Vagina (tissue), 2 donors: ENCODE data around the gene FOXP2.

Source experiments
- POLR2A ChIP-seq, 2 donors: fragments of 450-650 bp; IDR thresholded peaks; one replicate each; pipeline ENCODE4 v1.6.1; 2017; ENCODE audit warnings: antibody characterized with exemption in 2 of 2, mild to moderate bottlenecking in 2 of 2, moderate library complexity in 2 of 2
- TF ChIP-seq, protein P1 (sequence below), 3 experiments: fragments of 450-650 bp in 2 of 3; fragments of 200-600 bp in 1 of 3; sonication (generic) in 1 of 3; IDR thresholded peaks; one replicate each; pipeline ENCODE4 v1.5.1; 2017 to 2019; ENCODE audit warnings: antibody characterized with exemption in 3 of 3, mild to moderate bottlenecking in 2 of 3, moderate library complexity in 2 of 3

DNA sequence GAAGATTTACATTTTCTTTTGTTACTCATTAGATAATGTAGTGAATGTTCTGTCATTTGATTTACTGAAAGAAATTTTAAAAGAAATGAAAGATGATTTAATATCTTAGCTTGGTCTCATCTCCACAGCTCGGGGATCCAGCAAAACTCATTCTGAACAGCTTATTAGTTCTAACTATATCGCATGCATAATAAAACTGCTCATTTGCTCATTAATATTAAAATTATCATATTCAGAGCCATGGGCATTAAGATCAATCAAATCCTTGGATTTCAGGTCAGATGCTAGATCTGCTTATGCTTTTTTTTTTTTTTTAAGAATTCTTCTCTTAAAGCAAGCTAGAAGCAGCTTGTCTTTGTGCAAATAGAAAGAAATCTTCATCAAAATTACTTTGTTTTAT, 246.1 kb downstream of the FOXP2 start:
- no peak for TF ChIP-seq POLR2A (IDR thresholded peaks at IDR 0.05)
- TF ChIP-seq, protein P1, sequence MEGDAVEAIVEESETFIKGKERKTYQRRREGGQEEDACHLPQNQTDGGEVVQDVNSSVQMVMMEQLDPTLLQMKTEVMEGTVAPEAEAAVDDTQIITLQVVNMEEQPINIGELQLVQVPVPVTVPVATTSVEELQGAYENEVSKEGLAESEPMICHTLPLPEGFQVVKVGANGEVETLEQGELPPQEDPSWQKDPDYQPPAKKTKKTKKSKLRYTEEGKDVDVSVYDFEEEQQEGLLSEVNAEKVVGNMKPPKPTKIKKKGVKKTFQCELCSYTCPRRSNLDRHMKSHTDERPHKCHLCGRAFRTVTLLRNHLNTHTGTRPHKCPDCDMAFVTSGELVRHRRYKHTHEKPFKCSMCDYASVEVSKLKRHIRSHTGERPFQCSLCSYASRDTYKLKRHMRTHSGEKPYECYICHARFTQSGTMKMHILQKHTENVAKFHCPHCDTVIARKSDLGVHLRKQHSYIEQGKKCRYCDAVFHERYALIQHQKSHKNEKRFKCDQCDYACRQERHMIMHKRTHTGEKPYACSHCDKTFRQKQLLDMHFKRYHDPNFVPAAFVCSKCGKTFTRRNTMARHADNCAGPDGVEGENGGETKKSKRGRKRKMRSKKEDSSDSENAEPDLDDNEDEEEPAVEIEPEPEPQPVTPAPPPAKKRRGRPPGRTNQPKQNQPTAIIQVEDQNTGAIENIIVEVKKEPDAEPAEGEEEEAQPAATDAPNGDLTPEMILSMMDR (IDR thresholded peaks at IDR 0.05): no peak
